ENCODE measurements around the gene KISS1R.

GRCh38 chr19:882871-883497 is 34.1 kb upstream of the KISS1R start:
- TF ChIP-seq, protein P1, sequence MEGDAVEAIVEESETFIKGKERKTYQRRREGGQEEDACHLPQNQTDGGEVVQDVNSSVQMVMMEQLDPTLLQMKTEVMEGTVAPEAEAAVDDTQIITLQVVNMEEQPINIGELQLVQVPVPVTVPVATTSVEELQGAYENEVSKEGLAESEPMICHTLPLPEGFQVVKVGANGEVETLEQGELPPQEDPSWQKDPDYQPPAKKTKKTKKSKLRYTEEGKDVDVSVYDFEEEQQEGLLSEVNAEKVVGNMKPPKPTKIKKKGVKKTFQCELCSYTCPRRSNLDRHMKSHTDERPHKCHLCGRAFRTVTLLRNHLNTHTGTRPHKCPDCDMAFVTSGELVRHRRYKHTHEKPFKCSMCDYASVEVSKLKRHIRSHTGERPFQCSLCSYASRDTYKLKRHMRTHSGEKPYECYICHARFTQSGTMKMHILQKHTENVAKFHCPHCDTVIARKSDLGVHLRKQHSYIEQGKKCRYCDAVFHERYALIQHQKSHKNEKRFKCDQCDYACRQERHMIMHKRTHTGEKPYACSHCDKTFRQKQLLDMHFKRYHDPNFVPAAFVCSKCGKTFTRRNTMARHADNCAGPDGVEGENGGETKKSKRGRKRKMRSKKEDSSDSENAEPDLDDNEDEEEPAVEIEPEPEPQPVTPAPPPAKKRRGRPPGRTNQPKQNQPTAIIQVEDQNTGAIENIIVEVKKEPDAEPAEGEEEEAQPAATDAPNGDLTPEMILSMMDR (IDR thresholded peaks at IDR 0.05): no peak
- TF ChIP-seq POLR2A (IDR thresholded peaks at IDR 0.05): no peak
